ENCODE results near the gene POGLUT2.

DNA sequence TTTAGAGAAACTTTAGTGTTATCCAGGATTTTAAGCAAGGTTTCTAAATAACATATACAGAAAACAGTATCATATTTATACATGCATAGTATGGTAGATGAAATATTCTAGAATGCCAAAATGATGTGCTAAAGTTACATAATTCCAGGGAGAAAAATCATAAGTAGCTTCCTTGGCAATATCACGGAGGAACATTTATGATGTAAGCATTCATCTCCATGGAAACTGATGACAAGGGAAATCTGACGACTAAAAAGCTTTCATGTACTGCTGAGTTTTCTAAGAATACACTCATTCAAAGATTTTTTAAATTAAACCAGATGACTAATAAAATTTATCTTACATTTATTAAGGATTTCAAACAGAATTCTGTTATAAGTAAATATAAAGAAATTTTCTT, 29.9 kb downstream of the POGLUT2 start:
- TF ChIP-seq, protein P1, sequence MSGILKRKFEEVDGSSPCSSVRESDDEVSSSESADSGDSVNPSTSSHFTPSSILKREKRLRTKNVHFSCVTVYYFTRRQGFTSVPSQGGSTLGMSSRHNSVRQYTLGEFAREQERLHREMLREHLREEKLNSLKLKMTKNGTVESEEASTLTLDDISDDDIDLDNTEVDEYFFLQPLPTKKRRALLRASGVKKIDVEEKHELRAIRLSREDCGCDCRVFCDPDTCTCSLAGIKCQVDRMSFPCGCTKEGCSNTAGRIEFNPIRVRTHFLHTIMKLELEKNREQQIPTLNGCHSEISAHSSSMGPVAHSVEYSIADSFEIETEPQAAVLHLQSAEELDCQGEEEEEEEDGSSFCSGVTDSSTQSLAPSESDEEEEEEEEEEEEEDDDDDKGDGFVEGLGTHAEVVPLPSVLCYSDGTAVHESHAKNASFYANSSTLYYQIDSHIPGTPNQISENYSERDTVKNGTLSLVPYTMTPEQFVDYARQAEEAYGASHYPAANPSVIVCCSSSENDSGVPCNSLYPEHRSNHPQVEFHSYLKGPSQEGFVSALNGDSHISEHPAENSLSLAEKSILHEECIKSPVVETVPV (CRISPR knock-in tag; IDR thresholded peaks at IDR 0.05): no peak
- TF ChIP-seq ZNF70 (CRISPR knock-in tag; IDR thresholded peaks at IDR 0.05): no peak
- TF ChIP-seq, protein P2, sequence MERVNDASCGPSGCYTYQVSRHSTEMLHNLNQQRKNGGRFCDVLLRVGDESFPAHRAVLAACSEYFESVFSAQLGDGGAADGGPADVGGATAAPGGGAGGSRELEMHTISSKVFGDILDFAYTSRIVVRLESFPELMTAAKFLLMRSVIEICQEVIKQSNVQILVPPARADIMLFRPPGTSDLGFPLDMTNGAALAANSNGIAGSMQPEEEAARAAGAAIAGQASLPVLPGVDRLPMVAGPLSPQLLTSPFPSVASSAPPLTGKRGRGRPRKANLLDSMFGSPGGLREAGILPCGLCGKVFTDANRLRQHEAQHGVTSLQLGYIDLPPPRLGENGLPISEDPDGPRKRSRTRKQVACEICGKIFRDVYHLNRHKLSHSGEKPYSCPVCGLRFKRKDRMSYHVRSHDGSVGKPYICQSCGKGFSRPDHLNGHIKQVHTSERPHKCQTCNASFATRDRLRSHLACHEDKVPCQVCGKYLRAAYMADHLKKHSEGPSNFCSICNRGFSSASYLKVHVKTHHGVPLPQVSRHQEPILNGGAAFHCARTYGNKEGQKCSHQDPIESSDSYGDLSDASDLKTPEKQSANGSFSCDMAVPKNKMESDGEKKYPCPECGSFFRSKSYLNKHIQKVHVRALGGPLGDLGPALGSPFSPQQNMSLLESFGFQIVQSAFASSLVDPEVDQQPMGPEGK (CRISPR knock-in tag; IDR thresholded peaks at IDR 0.05; ENCODE audit: borderline replicate concordance): no peak
- TF ChIP-seq ARNTL (CRISPR knock-in tag; IDR thresholded peaks at IDR 0.05; ENCODE audit: borderline replicate concordance, low read depth): no peak
- TF ChIP-seq PPARA (CRISPR knock-in tag; IDR thresholded peaks at IDR 0.05; ENCODE audit: borderline replicate concordance): no peak
- TF ChIP-seq ZNF8 (CRISPR knock-in tag; IDR thresholded peaks at IDR 0.05): no peak
- no peak for TF ChIP-seq ZFP3 (CRISPR knock-in tag; IDR thresholded peaks at IDR 0.05)
- no peak for TF ChIP-seq OSR1 (CRISPR knock-in tag; IDR thresholded peaks at IDR 0.05)
- no peak for TF ChIP-seq ESRRG (CRISPR knock-in tag; IDR thresholded peaks at IDR 0.05)
- no peak for TF ChIP-seq CSDC2 (CRISPR knock-in tag; IDR thresholded peaks at IDR 0.05)
- no peak for TF ChIP-seq BACH2 (CRISPR knock-in tag; IDR thresholded peaks at IDR 0.05; ENCODE audit: borderline replicate concordance)
- TF ChIP-seq TCF4 (CRISPR knock-in tag; IDR thresholded peaks at IDR 0.05; ENCODE audit: borderline replicate concordance): no peak
